Neural progenitor cell (in vitro differentiated cells): Measurements from ENCODE around the gene CRK. TPM values are rescaled to one million over a fixed set of nuclear protein-coding genes. Genes with fewer than 3 reads are reported as not detected.

Experiments
- DNase-seq: peaks from one replicate; pipeline ENCODE4 v3.0.0-alpha.2; 2016; ENCODE audit warnings: low spot score
- H2AFZ ChIP-seq: fragments of 200-600 bp; sonication (generic); replicated peaks from 2 replicates; pipeline ENCODE4 v1.6.1; 2016; ENCODE audit warnings: antibody characterized with exemption
- H3F3A ChIP-seq: fragments of 200-600 bp; sonication (generic); 2 replicates; pipeline ENCODE4 v1.6.1; 2016; ENCODE audit warnings: antibody characterized with exemption, low read depth
- H3K27ac ChIP-seq: fragments of 200-600 bp; sonication (generic); 2 replicates; pipeline ENCODE4 v1.5.1; 2016; ENCODE audit warnings: mild to moderate bottlenecking
- H3K27me3 ChIP-seq: fragments of 200-600 bp; sonication (generic); 2 replicates; pipeline ENCODE4 v1.6.1; 2016; ENCODE audit warnings: mild to moderate bottlenecking, moderate library complexity
- H3K36me3 ChIP-seq: fragments of 200-600 bp; sonication (generic); 2 replicates; pipeline ENCODE4 v1.5.1; 2016
- H3K4me1 ChIP-seq: fragments of 200-600 bp; sonication (generic); 2 replicates; pipeline ENCODE4 v1.6.1; 2016; ENCODE audit warnings: mixed run types
- H3K4me2 ChIP-seq: fragments of 200-600 bp; sonication (generic); 2 replicates; pipeline ENCODE4 v1.6.1; 2016
- H3K4me3 ChIP-seq: fragments of 200-600 bp; sonication (generic); 2 replicates; pipeline ENCODE4 v1.5.1; 2016
- H3K79me2 ChIP-seq: fragments of 200-600 bp; sonication (generic); 2 replicates; pipeline ENCODE4 v1.6.1; 2016; ENCODE audit warnings: low read depth
- H3K9ac ChIP-seq: fragments of 200-600 bp; sonication (generic); 2 replicates; pipeline ENCODE4 v1.6.1; 2016
- H3K9me3 ChIP-seq: fragments of 200-600 bp; sonication (generic); 2 replicates; pipeline ENCODE4 v1.5.1; 2016; ENCODE audit warnings: low read depth
- H4K20me1 ChIP-seq: fragments of 200-600 bp; sonication (generic); 2 replicates; pipeline ENCODE4 v1.6.1; 2016; ENCODE audit warnings: low read depth
- H3K27ac Mint-ChIP-seq: 3 replicates; pipeline ENCODE4 v1.8.0; 2021; ENCODE audit warnings: mixed read lengths
- H3K27me3 Mint-ChIP-seq: 2 replicates; pipeline ENCODE4 v1.8.0; 2022; ENCODE audit warnings: low read depth, mild to moderate bottlenecking, inconsistent platforms, moderate library complexity, mixed read lengths; ENCODE audit not compliant: insufficient read depth
- H3K36me3 Mint-ChIP-seq: 3 replicates; pipeline ENCODE4 v1.8.0; 2021; ENCODE audit warnings: mixed read lengths
- H3K4me1 Mint-ChIP-seq: 3 replicates; pipeline ENCODE4 v1.8.0; 2021; ENCODE audit warnings: mixed read lengths
- H3K4me3 Mint-ChIP-seq: 3 replicates; pipeline ENCODE4 v1.8.0; 2021; ENCODE audit warnings: mild to moderate bottlenecking, moderate library complexity, mixed read lengths
- H3K9me3 Mint-ChIP-seq: 3 replicates; pipeline ENCODE4 v1.8.0; 2020; ENCODE audit warnings: mixed read lengths
- EZH2 ChIP-seq: fragments of 200-600 bp; sonication (generic); IDR thresholded peaks from 2 replicates; pipeline ENCODE4 v1.6.1; 2017; ENCODE audit warnings: antibody characterized with exemption, mild to moderate bottlenecking, moderate library complexity
- EZH2phosphoT487 ChIP-seq: fragments of 200-600 bp; sonication (generic); IDR thresholded peaks from 2 replicates; pipeline ENCODE4 v1.6.1; 2017; ENCODE audit warnings: antibody characterized with exemption
- total RNA-seq: library from RNA; depleted of rRNA; stranded (reverse); fragments of >200 nt; gene quantifications from 2 replicates; pipeline ENCODE4 v1.2.3, GENCODE V29; 2015; ENCODE audit warnings: low replicate concordance
- TF ChIP-seq, protein P1 (sequence below): fragments of 200-600 bp; sonication (generic); IDR thresholded peaks from 2 replicates; pipeline ENCODE4 v1.5.1; 2017; ENCODE audit warnings: antibody characterized with exemption, mild to moderate bottlenecking

The CRK gene
- total RNA-seq, 1 donor from 2014 or later, result 59.6 TPM

DNA sequence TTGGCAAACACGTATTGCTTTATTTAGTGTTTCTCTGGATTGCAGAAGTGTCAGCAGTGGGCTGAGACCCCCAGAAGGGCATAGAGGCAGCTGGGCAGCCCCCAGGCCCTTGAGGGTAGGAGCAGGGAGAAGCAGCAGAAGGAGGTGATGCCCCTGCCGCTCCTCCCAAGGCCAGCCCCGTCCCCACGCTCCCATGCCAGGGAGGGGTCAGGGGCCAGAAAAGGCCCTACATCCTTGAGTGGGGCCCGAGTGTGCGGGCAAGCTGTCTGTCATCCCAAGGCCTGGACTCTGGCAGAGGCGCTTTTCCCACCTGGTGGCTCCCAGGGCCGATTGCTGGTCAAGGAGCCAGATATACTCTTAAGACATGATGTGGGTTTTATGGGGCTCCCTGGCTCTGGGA is 8.2 kb upstream of the CRK start:
- Mint-ChIP-seq H3K4me1 (peaks cover 14% of the 10 kb centered on the region), H3K27me3 (peaks cover 9% of the 10 kb centered on the region), H3K9me3 (no peaks in the 10 kb centered on the region), H3K27ac (no peak overlapping the region), H3K36me3 (peaks cover 8% of the 10 kb centered on the region), H3K4me3 (no peak overlapping the region)
- H2AFZ ChIP-seq, result no peak overlapping the region
- H3K4me3 ChIP-seq, result no peak overlapping the region
- H3K79me2 ChIP-seq, result no peaks in the 10 kb centered on the region
- H4K20me1 ChIP-seq, result peaks cover 6% of the 10 kb centered on the region
- DNase-seq, result no peak
- H3K9me3 ChIP-seq, result no peaks in the 10 kb centered on the region
- no peak overlapping the region for H3K27ac ChIP-seq
- H3K4me2 ChIP-seq, result no peak overlapping the region
- H3K36me3 ChIP-seq, result no peaks in the 10 kb centered on the region
- no peaks in the 10 kb centered on the region for H3K4me1 ChIP-seq
- H3K9ac ChIP-seq, result no peak overlapping the region
- no peaks in the 10 kb centered on the region for H3K27me3 ChIP-seq
- peaks cover 7% of the 10 kb centered on the region for H3F3A ChIP-seq
- TF ChIP-seq, protein P1, sequence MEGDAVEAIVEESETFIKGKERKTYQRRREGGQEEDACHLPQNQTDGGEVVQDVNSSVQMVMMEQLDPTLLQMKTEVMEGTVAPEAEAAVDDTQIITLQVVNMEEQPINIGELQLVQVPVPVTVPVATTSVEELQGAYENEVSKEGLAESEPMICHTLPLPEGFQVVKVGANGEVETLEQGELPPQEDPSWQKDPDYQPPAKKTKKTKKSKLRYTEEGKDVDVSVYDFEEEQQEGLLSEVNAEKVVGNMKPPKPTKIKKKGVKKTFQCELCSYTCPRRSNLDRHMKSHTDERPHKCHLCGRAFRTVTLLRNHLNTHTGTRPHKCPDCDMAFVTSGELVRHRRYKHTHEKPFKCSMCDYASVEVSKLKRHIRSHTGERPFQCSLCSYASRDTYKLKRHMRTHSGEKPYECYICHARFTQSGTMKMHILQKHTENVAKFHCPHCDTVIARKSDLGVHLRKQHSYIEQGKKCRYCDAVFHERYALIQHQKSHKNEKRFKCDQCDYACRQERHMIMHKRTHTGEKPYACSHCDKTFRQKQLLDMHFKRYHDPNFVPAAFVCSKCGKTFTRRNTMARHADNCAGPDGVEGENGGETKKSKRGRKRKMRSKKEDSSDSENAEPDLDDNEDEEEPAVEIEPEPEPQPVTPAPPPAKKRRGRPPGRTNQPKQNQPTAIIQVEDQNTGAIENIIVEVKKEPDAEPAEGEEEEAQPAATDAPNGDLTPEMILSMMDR, result no peak
- TF ChIP-seq EZH2phosphoT487 (no peak), EZH2 (no peak)

DNA sequence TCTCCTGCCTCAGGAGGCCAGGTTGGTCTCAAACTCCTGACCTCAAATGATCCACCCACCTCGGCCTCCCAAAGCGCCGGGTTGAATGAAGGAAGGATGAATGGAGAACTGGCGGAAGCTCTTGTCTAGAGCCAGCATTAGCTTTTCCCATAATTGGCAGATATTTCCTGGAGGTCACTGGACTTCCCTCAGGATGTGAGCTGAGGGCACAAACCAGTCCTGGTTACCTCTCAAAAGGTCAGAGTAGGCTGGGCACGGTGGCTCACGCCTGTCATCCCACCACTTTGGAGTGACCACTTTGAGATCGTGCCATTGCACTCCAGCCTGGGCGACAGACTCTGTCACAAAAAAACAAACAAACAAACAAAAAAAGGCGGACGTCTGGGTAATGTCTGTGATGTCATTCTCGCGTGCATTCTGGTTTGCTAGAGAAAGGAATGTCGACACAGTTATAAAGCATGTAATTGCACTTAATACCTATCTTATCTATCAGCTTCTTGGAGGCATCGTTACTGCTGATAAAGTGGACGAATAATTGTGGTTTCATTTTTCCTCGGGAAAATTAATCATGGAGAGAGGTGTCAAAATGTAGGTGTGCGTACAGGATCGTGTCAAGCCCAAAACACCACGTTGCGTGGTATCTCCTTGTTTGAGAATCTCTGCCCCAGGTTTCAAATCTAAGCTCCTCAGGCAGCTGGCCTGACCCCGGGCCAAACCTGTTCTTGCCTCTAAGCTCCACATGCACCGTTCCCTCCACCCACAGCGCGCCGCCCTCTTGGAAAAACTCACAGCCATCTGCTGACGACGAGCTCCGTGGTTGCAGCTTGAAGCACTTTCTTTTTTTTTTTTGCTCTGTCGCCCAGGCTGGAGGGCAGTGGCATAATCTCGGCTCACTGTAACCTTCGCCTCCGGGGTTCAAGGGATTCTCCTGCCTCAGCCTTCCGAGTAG is 6.4 kb upstream of the CRK start:
- Histone ChIP-seq H3K79me2 (no peaks in the 10 kb centered on the region), H3K9ac (no peak overlapping the region), H3K4me1 (no peaks in the 10 kb centered on the region), H3K27me3 (no peaks in the 10 kb centered on the region), H3K36me3 (no peaks in the 10 kb centered on the region), H2AFZ (no peak overlapping the region), H3K9me3 (no peaks in the 10 kb centered on the region), H3K27ac (no peak overlapping the region), H4K20me1 (no peaks in the 10 kb centered on the region), H3F3A (peaks cover 4% of the 10 kb centered on the region), H3K4me3 (no peak overlapping the region), H3K4me2 (no peak overlapping the region)
- Mint-ChIP-seq H3K27ac (no peak overlapping the region), H3K36me3 (peaks cover 4% of the 10 kb centered on the region), H3K9me3 (no peaks in the 10 kb centered on the region), H3K4me3 (no peak overlapping the region), H3K27me3 (peaks cover 10% of the 10 kb centered on the region), H3K4me1 (peaks cover 4% of the 10 kb centered on the region)
- no peak for DNase-seq
- no peak for TF ChIP-seq EZH2phosphoT487
- TF ChIP-seq, protein P1, result no peak
- TF ChIP-seq EZH2, result no peak

DNA sequence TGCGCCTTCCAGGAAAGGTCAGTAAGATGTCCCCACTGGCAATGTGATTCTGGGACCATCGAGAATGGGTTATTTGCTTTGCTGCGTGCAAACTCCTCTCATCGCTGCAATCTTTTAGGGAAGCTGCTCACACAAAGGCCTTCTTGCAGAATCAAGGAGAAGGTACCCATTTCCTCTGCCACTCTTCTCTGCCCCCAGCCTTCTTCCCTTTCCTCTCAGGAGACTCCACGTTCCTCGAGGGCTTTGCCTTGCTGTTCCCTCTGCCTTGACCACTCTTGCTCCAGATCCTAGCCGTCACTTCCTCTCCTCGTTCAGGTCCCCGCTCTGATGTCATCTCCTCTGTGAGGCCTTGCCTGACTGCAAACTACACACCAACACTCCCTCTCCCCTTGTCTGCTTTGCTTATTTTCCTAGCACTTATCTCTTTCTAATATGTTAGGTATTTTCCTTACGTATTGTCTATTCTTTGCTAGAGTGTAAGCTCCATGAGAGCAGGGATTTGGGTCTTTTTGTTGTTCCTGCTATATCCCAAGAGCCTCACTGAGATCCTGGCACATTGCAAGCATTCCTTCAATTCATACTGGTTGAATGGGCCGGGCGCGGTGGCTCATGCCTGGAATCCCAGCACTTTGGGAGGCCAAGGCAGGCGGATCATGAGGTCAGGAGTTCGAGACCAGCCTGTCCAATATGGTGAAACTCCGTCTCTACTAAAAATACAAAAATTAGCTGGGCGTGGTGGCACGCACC is 5.3 kb upstream of the CRK start:
- H2AFZ ChIP-seq, result no peak overlapping the region
- no peak overlapping the region for H3K4me2 ChIP-seq
- no peaks in the 10 kb centered on the region for H4K20me1 ChIP-seq
- no peak overlapping the region for H3K4me3 Mint-ChIP-seq
- no peak for DNase-seq
- H3K4me1 ChIP-seq, result no peaks in the 10 kb centered on the region
- no peaks in the 10 kb centered on the region for H3K27me3 ChIP-seq
- H3K9me3 ChIP-seq, result no peaks in the 10 kb centered on the region
- H3K27me3 Mint-ChIP-seq, result peaks cover 15% of the 10 kb centered on the region
- no peak for TF ChIP-seq EZH2
- TF ChIP-seq EZH2phosphoT487, result no peak
- TF ChIP-seq, protein P1, result no peak
- H3K27ac Mint-ChIP-seq, result no peak overlapping the region
- H3K4me3 ChIP-seq, result no peak overlapping the region
- no peak overlapping the region for H3K27ac ChIP-seq
- peaks cover 14% of the 10 kb centered on the region for H3F3A ChIP-seq
- no peaks in the 10 kb centered on the region for H3K9me3 Mint-ChIP-seq
- peaks cover 8% of the 10 kb centered on the region for H3K4me1 Mint-ChIP-seq
- H3K9ac ChIP-seq, result no peak overlapping the region
- peaks cover 4% of the 10 kb centered on the region for H3K36me3 Mint-ChIP-seq
- H3K36me3 ChIP-seq, result no peaks in the 10 kb centered on the region
- H3K79me2 ChIP-seq, result no peaks in the 10 kb centered on the region
